Ramos (cell line): ENCODE data around the gene PHLDA1.

Experiments used
- in situ Hi-C: fragments of 300-500 bp; cut with MboI; formaldehyde crosslinking; loops from one replicate; pipeline ENCODE4 v1.14.3; 2022; ENCODE audit warnings: low sequenced_read_pairs; ENCODE audit not compliant: unreplicated experiment

PHLDA1 gene

DNA sequence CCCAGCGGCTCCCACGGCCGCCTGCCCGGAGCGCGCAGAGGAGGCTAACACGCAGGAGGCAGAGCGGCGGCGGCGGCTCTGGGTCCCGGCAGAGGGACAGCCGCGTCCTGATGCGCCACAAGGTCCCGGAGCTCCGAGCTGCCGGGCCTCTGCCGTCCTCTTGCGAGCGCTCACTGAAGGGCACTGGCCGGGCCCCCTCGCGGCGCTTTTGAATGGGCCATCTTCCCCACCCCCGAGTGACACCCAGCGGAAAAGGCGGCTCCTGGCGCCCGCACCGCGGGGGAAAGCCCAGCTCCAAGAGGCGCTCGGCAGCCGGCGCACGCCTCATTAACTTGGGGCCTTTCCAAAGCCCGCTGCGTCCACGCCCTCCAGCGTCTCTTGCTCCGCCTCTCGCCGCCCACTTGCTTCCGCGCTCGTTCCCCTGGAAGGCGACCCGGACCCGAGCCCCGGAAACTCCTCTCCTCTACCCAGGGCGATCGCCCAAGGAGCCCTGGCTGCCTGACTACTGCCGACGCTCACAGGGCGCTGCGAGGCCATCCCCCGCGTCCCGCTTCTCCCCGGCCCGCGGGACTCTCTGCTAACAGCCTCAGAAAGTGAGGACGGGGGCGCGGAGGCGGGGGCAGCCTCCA lies at the start of gene PHLDA1:
Gene PHLDA1 (minus strand): TSS at position 363 of the 629 bp plus-strand sequence.
- in situ Hi-C loops, result loop anchor here (10.0 to 25.0 kb wide), 3 partner anchors 507 to 694 kb away; partner anchors contain the start of genes CAPS2 and GLIPR1L1

DNA sequence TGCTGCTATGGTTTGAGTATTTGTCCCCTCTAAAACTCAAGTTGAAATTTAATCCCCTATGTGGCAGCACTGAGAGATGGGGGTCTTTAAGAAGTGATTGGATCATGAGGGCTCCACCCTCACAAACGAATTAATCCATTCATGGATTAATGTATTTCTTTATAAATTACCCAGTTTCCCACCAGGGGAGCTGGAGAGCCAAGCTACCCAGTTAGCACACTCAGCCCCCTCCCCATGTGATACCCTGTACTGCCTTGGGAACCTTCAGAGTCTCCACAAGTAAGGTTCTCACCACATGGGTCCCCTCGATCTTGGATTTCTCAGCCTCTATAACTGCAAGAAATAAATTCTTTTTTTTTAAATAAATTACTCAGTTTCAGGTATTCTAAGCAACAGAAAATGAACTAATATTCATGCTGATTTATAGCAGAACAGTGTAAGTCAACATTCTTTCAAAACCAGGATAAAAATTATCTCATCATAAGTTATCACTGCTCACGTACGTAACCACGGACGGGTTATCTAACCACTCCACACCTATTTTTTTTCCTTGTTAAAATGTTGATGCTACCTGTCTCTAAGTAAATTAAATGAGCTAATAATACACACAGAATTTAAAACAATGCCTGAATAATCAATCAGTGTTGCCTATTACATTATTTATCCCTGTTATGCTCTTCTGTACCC lies 49.3 kb upstream of the PHLDA1 start:
- in situ Hi-C loops, result no loop called here

DNA sequence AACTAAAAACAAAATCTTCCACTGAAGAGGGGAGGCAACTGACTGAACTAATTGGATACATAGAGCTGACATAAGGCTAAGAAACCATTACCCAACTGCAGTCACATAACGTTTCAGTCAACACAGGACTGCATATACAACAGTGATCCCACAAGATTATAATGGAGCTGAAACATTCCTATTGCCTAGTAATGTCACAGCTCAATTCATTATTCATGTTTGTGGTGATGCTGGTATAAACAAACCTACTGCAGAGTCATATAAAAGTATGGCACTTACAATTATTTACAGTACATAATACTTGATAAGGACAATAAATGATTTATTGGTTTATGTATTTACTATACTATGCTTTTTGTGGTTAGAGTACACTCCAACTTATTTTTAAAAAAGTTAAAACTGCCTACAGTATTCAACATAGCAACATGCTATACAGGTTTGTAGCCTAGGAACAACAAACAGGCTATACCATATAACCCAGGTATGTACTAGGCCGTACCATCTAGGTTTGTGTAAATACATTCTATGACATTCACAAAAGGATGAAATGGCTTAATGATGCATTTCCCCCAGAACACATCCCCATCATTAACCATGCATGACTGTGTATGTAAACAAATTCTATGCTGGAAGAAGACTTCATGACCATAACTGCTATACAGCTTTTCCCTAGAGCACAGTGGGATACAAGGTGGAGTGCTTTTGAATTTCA lies 48.6 kb upstream of the PHLDA1 start:
- in situ Hi-C loops, result no loop called here

DNA sequence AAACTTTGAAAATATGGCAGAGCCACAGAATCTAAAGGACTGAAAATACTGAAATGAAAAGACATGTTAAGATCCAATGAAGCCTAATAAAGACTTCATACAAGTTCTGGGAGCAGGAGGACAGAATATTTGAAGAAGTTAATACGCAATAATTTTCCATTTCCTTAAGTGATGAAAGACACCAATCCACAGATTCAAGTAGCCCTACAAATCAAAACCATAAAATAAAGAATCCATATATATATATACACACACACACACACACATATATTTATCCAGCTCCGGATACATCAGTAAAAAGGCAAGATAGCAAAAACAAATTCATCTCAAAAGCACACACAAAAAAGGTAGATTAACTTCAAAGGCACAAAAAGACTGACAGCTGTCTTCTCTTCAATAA lies 47.2 kb upstream of the PHLDA1 start:
- in situ Hi-C loops, result no loop called here

DNA sequence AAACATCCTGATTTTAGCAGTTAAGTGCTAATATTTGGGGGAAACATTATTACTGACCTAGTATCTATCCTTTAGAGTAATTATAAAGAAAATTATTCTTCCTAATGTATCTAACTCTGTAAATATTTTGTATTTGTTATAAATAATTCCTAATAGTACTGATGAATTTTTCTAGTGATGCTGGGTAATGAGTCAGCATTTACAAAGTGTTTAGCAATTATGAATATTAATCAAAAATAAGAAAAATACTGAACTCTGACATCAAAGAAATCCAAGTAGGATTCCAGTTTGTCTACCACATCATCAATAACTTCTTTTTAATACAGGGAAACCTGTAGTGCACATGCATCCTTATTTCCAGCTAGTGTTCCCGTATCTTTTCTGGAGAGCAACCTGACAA lies 43.9 kb upstream of the PHLDA1 start:
- in situ Hi-C loops, result no loop called here

DNA sequence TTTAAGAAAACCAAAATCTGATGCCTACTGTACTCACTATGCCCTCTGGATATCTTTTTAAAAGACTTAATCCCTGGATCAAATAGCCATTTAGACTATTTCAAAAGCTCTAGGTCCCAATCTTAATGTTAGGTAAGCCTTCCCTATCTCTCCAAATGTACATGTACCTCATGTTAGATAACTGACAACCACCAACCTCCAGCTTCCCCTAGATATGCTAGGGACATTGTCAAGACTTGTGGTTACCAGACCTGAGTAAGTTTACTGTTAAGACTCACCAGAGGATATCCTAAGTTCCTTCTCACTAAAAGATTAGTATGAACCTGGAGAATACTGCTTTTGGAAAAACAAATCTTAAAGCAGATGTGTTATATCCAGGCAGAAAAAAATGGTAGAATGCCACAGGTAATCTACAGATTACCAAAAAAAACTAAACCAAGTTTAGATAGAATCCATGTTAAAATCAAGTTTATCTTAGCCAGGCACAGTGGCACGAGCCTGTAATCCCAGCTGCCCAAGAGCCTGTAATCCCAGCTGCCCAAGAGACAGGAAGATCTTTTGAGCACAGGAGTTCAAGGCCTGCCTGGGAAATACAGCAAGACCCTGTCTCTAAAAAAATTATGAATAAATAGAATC lies 43.2 kb upstream of the PHLDA1 start:
- in situ Hi-C loops, result loop anchor here (25.0 kb wide), 1 partner anchor 487 kb away; the partner anchor contains the start of gene OSBPL8

DNA sequence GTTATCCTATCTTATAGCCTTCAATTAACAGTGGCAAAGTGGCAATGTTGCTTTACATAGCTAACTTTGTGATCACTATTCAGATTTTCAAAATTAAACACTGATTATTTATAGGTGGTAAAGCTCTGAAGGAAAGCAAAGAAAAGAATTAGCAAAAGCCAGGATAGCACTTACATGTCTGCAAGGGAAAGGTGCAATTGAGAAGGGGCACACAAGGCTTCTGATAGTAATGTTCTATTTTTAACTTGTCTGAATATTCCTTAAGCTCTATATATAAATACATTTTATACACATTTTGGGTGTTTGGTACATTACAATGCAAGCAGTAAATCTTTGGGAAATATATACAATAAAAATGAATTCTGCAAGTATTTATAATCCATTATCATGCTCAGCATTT lies 42.0 kb upstream of the PHLDA1 start:
- in situ Hi-C loops, result loop anchor here (25.0 kb wide), 1 partner anchor 489 kb away; the partner anchor contains the start of gene OSBPL8

DNA sequence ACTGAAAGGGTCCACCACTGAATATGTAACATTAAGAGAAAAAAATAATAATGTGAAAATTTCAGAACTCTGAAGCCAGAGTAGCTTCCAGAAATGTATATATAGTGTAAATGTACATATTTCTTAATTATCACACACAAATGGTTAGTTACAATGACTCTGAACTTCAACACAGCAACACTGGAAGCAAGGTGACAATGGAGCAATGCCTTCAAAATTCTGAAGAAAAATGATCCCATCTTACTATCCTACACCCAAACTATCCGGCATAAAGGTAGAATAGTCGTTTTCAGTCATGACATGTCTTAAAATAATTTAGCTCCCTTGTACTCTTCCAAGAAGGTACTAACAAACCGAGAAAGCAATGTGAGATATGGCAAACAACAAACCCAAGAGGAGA lies 41.0 kb upstream of the PHLDA1 start:
- in situ Hi-C loops, result loop anchor here (25.0 kb wide), 1 partner anchor 490 kb away; the partner anchor contains the start of gene OSBPL8

DNA sequence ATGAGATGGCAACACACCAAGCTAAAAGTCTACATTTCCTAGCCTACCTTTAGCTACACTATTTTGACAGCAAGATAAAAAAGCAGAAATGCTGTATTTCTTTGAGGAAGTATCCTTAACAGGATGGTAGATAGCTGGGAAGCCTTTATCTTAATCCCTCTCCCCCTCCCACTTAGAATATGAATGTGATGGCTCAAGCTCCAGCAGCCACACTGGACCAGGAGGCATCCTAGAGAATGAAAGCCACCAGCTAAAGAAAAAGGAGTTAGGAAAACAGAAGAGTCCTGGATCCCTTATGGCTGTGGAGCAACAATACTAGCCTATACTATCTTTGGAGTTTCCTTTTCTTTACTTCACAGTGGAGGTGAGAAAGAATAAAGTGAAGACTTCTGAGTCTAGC lies 37.8 kb upstream of the PHLDA1 start:
- in situ Hi-C loops, result loop anchor here (25.0 kb wide), 1 partner anchor 493 kb away; the partner anchor contains the start of gene OSBPL8

DNA sequence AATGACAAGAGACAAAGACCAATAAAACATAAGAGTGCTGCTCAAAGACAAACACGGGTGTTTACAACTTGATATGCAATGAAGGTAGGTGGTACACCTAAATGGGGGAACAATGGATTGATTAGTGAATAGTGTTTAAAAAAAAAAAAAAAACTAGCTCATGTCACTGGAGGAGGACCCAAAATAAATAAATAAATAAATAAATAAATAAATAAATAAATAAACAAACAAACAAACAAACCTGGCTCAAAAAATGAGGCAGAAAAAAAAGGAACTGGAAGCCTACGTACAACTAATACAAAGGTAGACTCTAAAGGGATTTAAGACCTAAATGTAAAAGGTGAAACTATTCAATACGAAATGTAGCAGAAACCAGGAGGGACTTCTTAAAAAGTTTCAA lies 34.3 kb upstream of the PHLDA1 start:
- in situ Hi-C loops, result loop anchor here (25.0 kb wide), 1 partner anchor 496 kb away; the partner anchor contains the start of gene OSBPL8

DNA sequence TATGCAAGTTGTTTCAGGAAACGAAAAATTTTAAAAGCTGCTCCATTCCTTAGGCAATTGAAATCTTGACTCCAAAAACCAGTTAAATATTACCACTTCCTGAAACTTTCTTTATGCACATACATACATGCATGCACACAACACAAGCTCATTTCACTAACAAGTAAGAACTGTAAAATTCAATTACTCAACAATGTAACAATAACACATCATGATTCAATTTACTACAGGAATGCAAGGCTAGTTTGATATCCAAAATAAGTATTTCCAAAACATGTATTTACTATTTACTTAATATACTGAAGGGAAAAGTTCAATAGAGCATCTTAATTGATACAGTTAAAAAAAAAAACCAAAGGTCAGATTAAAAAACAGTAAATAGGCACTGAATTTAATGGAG lies 33.3 kb upstream of the PHLDA1 start:
- in situ Hi-C loops, result loop anchor here (25.0 kb wide), 1 partner anchor 497 kb away; the partner anchor contains the start of gene OSBPL8

DNA sequence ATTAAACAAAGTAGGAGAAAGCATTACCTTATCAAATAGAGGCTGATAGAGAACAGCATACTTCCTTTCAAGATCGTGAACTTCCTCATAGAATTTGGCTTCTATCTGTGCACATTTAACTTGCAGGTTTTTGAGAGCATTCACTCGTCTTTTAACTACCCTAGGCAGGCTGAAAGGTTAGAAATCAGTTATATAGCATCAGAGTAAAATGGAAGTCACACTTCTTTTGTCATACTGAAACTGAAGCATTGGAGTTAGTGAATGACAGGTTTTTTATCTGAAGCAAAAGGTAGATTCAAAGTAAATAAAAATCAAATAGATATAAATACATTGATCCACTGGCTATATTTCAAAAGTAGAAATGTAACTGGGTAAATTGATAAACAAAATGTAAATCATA lies 28.5 kb upstream of the PHLDA1 start:
- in situ Hi-C loops, result loop anchor here (25.0 kb wide), 1 partner anchor 502 kb away; the partner anchor contains the start of gene OSBPL8

DNA sequence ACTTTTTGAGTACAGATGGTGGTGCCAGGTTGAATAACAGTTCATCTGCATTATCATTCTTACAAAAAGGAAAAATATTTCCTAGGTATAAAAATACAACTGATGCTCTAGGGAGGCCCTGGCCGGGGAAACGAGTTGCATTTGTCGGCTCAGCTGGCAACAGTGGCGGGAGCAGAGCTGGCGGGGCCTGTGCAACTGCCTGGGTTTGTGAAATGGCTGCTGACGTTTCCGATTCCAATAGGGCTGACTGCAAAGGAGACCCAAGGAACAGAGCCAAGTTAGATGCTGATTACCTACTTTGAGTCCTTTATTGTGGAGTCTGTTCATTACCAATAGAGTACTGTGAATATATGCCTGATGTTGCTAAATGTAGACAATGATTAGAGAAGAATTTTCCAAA lies 25.8 kb upstream of the PHLDA1 start:
- in situ Hi-C loops, result loop anchor here (25.0 kb wide), 1 partner anchor 505 kb away; the partner anchor contains the start of gene OSBPL8

DNA sequence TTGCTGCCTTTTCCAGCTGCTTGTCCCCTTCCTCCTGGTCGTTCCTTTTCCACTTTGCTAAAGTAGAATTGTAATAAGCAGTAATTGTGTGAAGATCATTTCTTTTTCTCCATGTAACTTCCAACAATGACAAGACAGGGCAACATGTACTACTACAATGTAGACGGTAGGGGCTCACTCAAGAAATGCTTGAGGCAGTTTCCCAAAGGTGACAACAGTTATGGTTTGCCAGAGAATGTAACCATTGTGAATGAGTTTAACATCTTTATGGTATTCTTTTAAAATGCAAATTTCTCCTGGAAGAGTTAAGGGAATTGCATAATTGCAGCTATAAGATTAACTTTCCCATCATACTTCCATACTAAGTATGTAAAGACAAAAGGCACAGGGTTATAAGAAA lies 23.8 kb upstream of the PHLDA1 start:
- in situ Hi-C loops, result loop anchor here (25.0 kb wide), 1 partner anchor 507 kb away; the partner anchor contains the start of gene OSBPL8

DNA sequence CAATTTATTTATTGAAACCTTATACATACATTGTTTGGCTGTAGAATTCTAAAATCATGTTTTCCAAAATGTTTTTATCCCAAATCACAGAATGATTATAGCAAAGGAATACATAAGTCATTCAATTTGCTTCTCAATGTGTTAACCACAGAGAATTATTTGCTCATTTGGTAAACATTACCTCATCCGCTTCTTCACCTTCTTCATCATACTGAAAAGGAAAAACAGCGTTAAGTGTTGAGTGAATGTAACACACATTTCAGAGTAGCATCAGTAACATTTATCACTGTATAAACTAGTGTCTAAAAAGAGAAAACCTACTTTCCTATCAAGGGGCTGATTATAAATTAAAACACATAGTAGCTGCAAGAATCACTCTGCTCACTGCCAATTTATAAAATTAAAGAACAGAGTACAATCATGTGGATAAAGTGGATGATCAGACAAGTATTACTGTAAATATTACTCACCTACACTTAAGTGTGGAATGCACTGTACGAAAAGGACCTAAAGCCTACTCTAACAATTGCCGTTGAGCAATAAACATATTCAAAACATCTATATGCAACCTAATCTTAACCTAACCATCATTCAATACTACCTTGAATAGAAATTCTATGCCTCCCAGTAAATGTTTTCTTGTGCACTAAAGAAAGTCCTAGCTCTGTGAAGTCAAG lies 18.1 kb upstream of the PHLDA1 start:
- in situ Hi-C loops, result loop anchor here (25.0 kb wide), 2 partner anchors 513 to 712 kb away; partner anchors contain the start of genes CAPS2, GLIPR1L1 and OSBPL8

DNA sequence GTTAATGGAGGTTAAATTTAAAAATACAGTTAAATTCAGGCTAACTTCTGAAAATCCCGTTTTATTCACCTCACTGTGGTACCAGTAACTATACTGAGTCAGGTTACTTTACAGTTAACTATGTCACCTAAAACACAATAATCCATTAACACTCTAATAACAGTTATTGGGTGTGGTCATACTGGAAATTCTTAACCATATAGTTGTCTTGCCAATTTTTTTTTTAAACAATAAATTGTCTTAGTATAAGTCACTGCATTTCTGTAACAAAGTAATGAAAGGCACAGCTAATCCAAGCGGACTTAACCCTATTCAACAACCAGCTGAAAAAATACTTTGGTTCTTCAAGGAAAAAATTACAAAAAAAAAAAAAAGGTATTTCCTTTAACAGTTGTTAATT lies 16.2 kb upstream of the PHLDA1 start:
- in situ Hi-C loops, result loop anchor here (25.0 kb wide), 1 partner anchor 710 kb away; the partner anchor contains the start of genes CAPS2 and GLIPR1L1

DNA sequence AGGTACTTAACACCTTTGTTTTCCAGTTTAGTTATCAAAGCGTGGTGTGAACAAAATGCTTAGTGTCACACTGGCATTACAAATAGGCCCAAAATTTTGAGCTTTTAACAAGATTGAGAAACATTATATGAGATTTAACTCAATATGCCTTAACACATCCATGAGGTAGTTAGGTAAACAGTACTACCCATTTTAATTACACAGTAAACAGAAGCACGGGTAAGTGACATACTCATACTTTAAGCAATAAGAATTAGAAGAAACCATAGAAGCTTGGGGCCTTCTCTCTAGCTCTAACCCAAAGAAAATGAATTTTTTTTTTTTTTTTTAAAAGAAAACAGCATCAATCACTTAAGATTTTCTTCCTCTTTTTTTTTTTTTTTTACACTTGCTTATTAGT lies 15.5 kb upstream of the PHLDA1 start:
- in situ Hi-C loops, result loop anchor here (25.0 kb wide), 1 partner anchor 710 kb away; the partner anchor contains the start of genes CAPS2 and GLIPR1L1

DNA sequence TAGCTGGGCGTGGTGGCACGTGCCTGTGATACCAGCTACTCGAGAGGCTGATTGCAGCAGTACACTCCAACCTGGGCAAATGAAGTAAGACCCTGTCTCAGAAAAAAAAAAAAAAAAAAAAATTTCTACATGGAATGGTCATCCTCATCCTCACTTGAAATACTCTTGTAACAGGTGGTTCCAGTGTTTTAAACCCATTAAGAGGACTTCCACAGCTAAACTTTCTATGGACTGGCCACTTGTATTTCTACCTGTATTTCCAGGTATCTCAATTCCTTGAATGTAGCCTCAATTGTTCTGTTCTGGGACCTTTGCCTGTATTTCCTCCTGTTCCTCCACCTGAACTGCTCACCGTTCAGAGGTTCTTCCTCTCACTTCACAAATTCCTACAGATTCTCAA lies 11.8 kb upstream of the PHLDA1 start:
- in situ Hi-C loops, result loop anchor here (25.0 kb wide), 1 partner anchor 706 kb away; the partner anchor contains the start of genes CAPS2 and GLIPR1L1

DNA sequence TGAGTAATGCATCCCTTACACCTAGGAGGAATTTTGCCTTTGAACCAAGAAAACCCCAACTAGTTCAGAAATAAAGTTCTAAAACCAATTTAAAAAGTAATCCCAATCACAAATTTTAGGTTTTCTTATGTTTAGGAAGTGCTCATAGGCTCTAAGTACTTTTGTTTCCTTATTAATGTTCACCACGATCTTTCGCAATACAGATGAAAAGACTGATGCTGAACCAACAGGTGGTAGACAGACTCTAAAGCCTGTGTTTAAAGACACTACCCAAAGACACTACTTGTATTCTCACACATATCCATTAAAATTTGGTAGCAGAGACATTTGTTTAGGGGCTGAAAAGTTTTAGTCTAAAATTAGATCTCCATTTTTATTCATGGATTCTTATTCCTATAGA lies 10.6 kb upstream of the PHLDA1 start:
- in situ Hi-C loops, result loop anchor here (25.0 kb wide), 1 partner anchor 705 kb away; the partner anchor contains the start of genes CAPS2 and GLIPR1L1
